Pancreas (tissue), 10 donors: ENCODE measurements around the gene ITGAD. TPM values are rescaled to one million over a fixed set of nuclear protein-coding genes. Genes with fewer than 3 reads are reported as not detected.

Experiments
- ATAC-seq, 4 donors: fragments of 200-7000 bp; cut with Tn5 transposase; one replicate each; pipeline versions ENCODE4 v1.8.0 to v1.9.1; 2020; ENCODE audit warnings: mild to moderate bottlenecking in 4 of 4, moderate library complexity in 4 of 4
- DNase-seq, 6 donors: peaks; one replicate each; pipeline ENCODE4 v3.0.0-alpha.2; 2020
- FAIRE-seq: peaks from 2 replicates; lab custom pipeline; 2012; peaks lifted over from hg19 to GRCh38; lab: Jason Lieb, UNC
- H3K27ac ChIP-seq, 4 donors: fragments of 200-600 bp; sonication (generic); 1 replicate in 3 of 4; 2 replicates in 1 of 4; pipeline versions ENCODE4 v1.5.0 to v1.8.0; 2020
- H3K27me3 ChIP-seq, 4 donors: fragments of 200-600 bp; one replicate each; pipeline ENCODE4 v1.8.0; 2021
- H3K36me3 ChIP-seq, 3 donors: fragments of 200-600 bp; sonication (generic) in 1 of 3; one replicate each; pipeline versions ENCODE4 v1.5.0 to v1.8.0; 2020 to 2021
- H3K4me1 ChIP-seq, 3 donors: fragments of 200-600 bp; one replicate each; pipeline ENCODE4 v1.8.0; 2021
- H3K4me3 ChIP-seq, 4 donors: fragments of 200-600 bp; sonication (generic) in 2 of 4; one replicate each; pipeline versions ENCODE4 v1.5.0 to v1.8.0; 2020 to 2021
- H3K9me3 ChIP-seq, 4 donors: fragments of 200-600 bp; one replicate each; pipeline ENCODE4 v1.8.0; 2021
- CTCF ChIP-seq, 4 donors: fragments of 200-600 bp; sonication (generic) in 3 of 4; IDR thresholded peaks; one replicate each; pipeline versions ENCODE4 v1.5.0 to v1.8.0; 2021; ENCODE audit warnings: antibody characterized with exemption in 4 of 4
- WGBS, 2 donors: extraction: QIAGEN DNeasy Blood & Tissue Kit; methylation state at CpG; one replicate each; pipeline ENCODE4 v1.1.7; 2013; 5-methylcytosine and 5-hydroxymethylcytosine counted together
- intact Hi-C, 3 donors: fragments of 100-400 bp; cut with DNase I; formaldehyde crosslinking; loops; one replicate each; pipeline versions ENCODE4 v1.11.1 to v1.14.2; 2022
- polyA plus RNA-seq, 2 donors: library from polyadenylated mRNA; stranded (reverse); fragments of 200-250 nt; gene quantifications; one replicate each; pipeline ENCODE4 v1.2.3, GENCODE V29; 2013
- total RNA-seq, 6 donors: library from RNA; stranded (reverse); fragmentation: NEBNext Ultra II Directional in 4 of 6; extraction: Animal tissue kit (Norgen Biotek cat#: 25700) in 4 of 6; gene quantifications; one replicate each; pipeline versions ENCODE4 v1.2.1 to v1.2.4, GENCODE V29; 2021 to 2023
- donor health status: healthy with polysubstance abuse.
- donor health status: DM: no; HTN: no; CAD: no; lungs with moderate emphysema.
- donor health status: DM: no; HTN: no; CAD: no.
- donor health status: control.
- donor health status: control.
- donor health status: Bipolar disorder and iron deficiency.
- donor health status: DM: yes; HTN: yes; CAD: no.
- donor health status: DM: no; HTN: no; CAD: no.
- donor health status: DM: no; HTN: no; CAD: no.
- donor health status: DM: yes; HTN: yes; CAD: no.

ITGAD gene
- total and polyA plus RNA-seq, 8 donors, result 0.06 to 0.31 TPM; not detected in 6

- no peak overlapping the region for H3K27ac ChIP-seq
- FAIRE-seq, result no peak
- ATAC-seq, result no peak
- no peaks in the 10 kb centered on the region for H3K36me3 ChIP-seq
- H3K4me1 ChIP-seq, result peaks cover 2 to 13% (median 7%) of the 10 kb centered on the region in 3 donors
- no peaks in the 10 kb centered on the region for H3K9me3 ChIP-seq
- no peaks in the 10 kb centered on the region for H3K27me3 ChIP-seq
- WGBS, 2 donors, result 61 to 71% methylated on average over 6 of the region's 6 CpGs
- intact Hi-C loops, result no loop called here
- DNase-seq, result no peak
- TF ChIP-seq CTCF (IDR thresholded peaks at IDR 0.05), result no peak
- H3K4me3 ChIP-seq, result no peak overlapping the region
These were observed 2.6 kb upstream of the ITGAD start for GRCh38 chr16:31390504-31391041.

DNA sequence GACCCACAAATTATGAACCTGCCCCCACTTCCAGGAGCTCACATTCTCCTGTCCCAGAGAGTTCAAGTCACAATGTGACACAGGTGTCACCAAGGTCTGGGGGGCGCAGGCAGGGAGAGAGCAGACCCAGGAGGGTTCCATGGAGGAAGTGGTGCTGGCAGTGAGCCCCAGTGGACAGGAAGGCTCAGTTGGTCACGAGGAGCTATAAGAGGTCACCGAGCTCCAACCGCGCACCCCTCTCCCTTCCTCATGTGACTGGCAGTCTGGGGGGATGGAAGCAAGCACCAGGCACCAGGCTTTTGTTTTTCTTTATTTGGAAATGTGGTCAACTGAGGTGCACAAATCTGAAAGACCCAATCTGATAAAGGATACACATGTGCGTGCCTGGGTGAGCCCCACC, 2.5 kb downstream of the ITGAD start:
- H3K27me3 ChIP-seq, result no peaks in the 10 kb centered on the region
- H3K4me3 ChIP-seq, result no peak overlapping the region
- no peak overlapping the region for H3K27ac ChIP-seq
- H3K9me3 ChIP-seq, result no peaks in the 10 kb centered on the region
- H3K4me1 ChIP-seq, result no peaks in the 10 kb centered on the region
- WGBS, 2 donors, result 59 to 63% methylated on average over 6 of the region's 6 CpGs
- intact Hi-C loops, result no loop called here
- ATAC-seq (peak in 2 of 4 donors; percentile 52 to 69), DNase-seq (peak in 2 of 6 donors; percentile 33 to 34), FAIRE-seq (no peak)
- no peak for TF ChIP-seq CTCF (IDR thresholded peaks at IDR 0.05)
- no peaks in the 10 kb centered on the region for H3K36me3 ChIP-seq

GRCh38 chr16:31397096-31397660, 4.0 kb downstream of the ITGAD start:
- FAIRE-seq, result no peak
- no peaks in the 10 kb centered on the region for H3K36me3 ChIP-seq

GRCh38 chr16:31397701-31398100, 4.6 kb downstream of the ITGAD start:
- FAIRE-seq, result no peak
- no peak for DNase-seq
- Histone ChIP-seq H3K4me1 (no peaks in the 10 kb centered on the region), H3K4me3 (no peak overlapping the region), H3K27ac (no peak overlapping the region), H3K27me3 (no peaks in the 10 kb centered on the region), H3K9me3 (no peaks in the 10 kb centered on the region), H3K36me3 (no peaks in the 10 kb centered on the region)
- intact Hi-C loops, result no loop called here
- no peak for TF ChIP-seq CTCF (IDR thresholded peaks at IDR 0.05)
- 70 to 71% methylated on average over 8 to 9 of the region's 9 CpGs for WGBS, 2 donors
- no peak for ATAC-seq

More at GRCh38 chr16:31397096-31397660, 4.0 kb downstream of the ITGAD start:
- DNase-seq, result no peak
- no peaks in the 10 kb centered on the region for H3K9me3 ChIP-seq
- no peak overlapping the region for H3K27ac ChIP-seq
- TF ChIP-seq CTCF (IDR thresholded peaks at IDR 0.05), result no peak
- H3K4me1 ChIP-seq, result no peaks in the 10 kb centered on the region
- no peaks in the 10 kb centered on the region for H3K27me3 ChIP-seq
- peak in 1 of 4 donors; percentile 31 for ATAC-seq
- 72 to 78% methylated on average over 17 to 18 of the region's 18 CpGs for WGBS, 2 donors
- H3K4me3 ChIP-seq, result no peak overlapping the region
- intact Hi-C loops, result no loop called here

- Histone ChIP-seq H3K4me1 (no peaks in the 10 kb centered on the region), H3K36me3 (no peaks in the 10 kb centered on the region), H3K27me3 (no peaks in the 10 kb centered on the region), H3K9me3 (no peaks in the 10 kb centered on the region), H3K4me3 (no peak overlapping the region), H3K27ac (no peak overlapping the region)
- DNase-seq (peak in 1 of 6 donors; percentile 19), FAIRE-seq (no peak), ATAC-seq (no peak)
- no peak for TF ChIP-seq CTCF (IDR thresholded peaks at IDR 0.05)
- WGBS, 2 donors, result 83 to 87% methylated on average over 2 of the region's 2 CpGs
- intact Hi-C loops, result no loop called here
These were observed 7.1 kb downstream of the ITGAD start for GRCh38 chr16:31400191-31400590.
